ENCODE results near the gene MTMR4.
"Not testable (repeated sequence)": the region's sequence is repeated elsewhere in the genome, so short reads cannot be mapped to it uniquely, and the experiment has no call there.

The MTMR4 gene

DNA sequence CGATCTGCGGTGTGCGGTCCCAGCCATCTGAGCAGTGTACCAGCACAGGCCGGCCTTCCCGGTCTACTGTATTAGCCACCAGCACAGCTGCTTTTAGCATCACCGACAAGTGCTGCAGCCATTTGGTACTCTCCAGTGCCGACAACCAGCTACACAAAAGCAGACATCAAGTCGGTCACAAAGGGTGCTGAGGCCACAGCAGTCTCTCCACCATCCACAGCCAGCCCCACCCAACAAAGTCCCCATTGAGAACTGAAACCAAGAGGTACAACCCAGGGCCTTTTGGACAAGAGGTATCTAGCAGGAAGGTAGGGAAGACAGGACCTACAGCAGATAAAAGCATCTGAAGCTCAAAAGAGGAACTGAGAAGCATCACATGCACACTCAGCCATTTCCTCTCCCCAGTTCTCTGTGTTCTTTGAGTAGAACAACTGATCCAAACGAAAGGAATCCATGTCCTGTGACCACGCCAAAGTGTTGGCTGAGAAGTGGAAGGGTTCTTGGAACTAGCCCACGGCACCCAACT lies 9.5 kb downstream of the MTMR4 start:
- peak; percentile 59 for DNase-seq
- in situ Hi-C loops (cut with MboI; ENCODE audit: low pct_unique_long_range_greater_than_20kb, low sequenced_read_pairs): no loop called here

GRCh38 chr17:58503866-58504265 lies 10.6 kb downstream of the MTMR4 start:
- peak; percentile 19 for DNase-seq
- in situ Hi-C loops (cut with MboI; ENCODE audit: low pct_unique_long_range_greater_than_20kb, low sequenced_read_pairs): no loop called here

DNA sequence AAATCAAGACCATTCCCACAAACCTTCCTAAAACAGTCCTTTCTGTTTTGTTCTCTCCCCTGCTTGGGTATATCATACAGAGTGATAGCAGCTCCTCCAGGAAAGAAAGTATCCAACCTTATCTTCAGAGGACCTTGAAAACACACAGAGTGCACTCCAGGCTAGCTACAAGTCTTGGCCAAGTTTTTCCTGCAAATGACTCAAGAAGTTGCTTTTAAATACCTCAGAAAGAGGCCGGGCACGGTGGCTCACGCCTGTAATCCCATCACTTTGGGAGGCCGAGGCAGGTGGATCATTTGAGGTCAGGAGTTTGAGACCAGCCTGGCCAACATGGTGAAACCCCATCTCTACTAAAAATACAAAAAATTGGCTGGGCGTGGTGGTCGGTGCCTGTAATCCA lies 11.3 kb downstream of the MTMR4 start:
- in situ Hi-C loops (cut with MboI; ENCODE audit: low pct_unique_long_range_greater_than_20kb, low sequenced_read_pairs); DNase-seq: not testable (repeated sequence)

- no peak for DNase-seq
- in situ Hi-C loops (cut with MboI; ENCODE audit: low pct_unique_long_range_greater_than_20kb, low sequenced_read_pairs): no loop called here
These were observed 13.0 kb downstream of the MTMR4 start for GRCh38 chr17:58501451-58501850.

DNA sequence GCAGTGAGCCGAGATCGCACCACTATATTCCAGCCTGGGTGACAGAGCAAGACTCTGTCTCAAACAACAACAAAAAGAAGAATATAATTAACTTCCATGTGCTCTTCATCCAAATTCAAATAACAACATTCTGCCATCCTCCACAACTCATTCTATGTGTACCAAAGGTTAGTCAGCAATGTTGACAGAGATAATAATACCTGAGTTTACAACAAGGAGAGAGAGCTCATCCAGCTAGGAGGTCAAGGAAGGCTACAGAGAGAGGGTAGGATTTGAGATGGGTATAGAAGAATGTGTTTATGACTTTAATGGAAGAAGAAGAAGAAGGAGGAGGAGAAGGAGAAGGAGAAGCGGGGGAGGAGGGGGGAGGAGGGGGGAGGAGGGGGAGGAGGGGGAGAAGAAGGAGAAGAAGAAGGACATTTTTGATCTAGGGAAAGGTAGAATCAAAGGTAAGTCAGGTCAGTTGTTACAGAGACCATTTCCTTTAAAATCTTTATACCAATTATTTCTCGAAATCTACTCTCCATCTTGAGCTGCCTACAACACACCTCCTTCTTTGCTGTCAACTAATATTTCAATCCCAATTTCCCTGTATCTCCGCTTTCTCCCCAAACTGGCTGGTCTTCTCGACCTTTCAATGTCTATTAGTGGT lies 16.1 kb downstream of the MTMR4 start:
- in situ Hi-C loops (cut with MboI; ENCODE audit: low pct_unique_long_range_greater_than_20kb, low sequenced_read_pairs): no loop called here
- no peak for DNase-seq

DNA sequence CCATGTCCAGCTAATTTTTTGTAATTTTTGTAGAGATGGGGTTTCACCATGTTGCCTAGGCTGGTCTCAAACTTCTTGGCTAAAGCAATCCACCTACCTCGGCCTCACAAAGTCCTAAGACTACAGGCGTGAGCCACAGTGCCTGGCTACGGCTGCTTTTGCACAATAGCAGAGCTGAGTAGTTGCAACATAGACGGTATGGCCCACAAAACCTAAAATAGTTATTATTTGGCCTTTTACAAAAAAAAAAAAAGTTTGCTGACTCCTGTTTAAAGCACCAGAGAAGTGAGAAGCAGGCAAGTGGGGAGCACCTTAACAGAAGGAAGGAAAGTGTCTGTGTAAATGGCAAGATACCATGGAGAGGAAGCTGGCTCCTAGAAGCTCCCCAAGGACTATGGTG lies 20.9 kb downstream of the MTMR4 start:
- in situ Hi-C loops (cut with MboI; ENCODE audit: low pct_unique_long_range_greater_than_20kb, low sequenced_read_pairs): no loop called here
- no peak for DNase-seq

DNA sequence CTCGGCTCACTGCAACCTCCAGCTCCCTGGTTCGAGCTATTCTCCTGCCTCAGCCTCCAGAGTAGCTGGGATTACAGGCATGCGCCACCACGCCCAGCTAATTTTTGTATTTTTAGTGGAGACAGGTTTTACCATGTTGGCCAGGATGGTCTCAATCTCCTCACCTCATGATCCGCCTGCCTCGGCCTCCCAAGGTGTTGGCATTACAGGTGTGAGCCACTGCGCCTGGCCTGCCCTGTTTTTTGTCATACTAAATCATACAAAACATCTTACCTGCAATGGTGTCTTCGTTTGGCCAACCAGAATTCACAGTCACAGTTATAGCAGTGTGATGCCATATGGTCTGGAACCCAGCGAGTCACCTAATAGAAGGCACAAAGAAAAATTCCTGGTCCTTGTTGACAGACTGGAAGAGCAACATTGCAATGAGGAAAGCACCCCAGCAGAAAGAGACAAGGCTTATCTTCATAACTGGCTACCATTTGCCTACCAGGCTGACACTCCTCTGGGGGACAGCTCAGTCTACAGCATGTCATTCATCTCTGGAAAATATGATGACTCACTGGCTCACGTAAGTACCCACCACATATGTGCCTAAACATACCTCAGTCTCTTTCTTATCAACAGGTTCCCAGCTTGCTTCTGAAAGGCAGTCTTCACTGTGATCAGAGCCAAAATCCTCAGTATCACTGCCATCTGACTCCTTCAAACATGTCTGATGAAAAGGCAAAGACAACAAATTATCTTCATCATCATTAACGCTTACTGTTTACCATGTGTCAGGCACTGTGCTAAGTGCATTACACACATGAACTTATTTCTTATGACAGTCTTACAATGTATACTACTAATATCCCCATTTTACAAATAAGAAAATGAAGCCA lies 22.0 kb downstream of the MTMR4 start:
- DNase-seq: no peak
- in situ Hi-C loops (cut with MboI; ENCODE audit: low pct_unique_long_range_greater_than_20kb, low sequenced_read_pairs): no loop called here

DNA sequence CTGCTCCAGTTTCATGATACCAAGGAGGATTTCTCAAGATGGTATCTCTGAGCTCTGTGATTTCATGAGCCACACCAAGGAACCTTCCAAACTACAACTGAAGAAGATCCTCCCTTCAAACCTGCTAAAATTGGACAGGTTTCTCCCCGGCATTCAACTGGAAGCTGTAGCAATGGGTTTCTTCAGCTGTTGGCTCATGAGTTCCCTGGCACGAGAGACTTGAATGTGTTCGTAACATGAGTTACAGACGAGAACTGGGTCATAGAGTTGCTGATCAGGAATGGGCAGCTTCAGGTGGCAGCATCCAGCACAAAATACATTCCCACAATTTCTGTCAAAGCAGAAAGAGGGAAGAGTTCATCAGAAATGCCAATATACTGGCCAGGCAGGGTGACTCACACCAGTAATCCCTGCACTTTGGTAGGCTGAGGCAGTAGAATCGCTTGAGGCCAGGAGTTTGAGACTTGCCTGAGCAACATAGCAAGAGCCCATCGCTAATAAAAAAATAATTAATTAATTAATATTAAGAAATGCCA lies 22.9 kb downstream of the MTMR4 start:
- in situ Hi-C loops (cut with MboI; ENCODE audit: low pct_unique_long_range_greater_than_20kb, low sequenced_read_pairs): no loop called here
- DNase-seq: no peak

DNA sequence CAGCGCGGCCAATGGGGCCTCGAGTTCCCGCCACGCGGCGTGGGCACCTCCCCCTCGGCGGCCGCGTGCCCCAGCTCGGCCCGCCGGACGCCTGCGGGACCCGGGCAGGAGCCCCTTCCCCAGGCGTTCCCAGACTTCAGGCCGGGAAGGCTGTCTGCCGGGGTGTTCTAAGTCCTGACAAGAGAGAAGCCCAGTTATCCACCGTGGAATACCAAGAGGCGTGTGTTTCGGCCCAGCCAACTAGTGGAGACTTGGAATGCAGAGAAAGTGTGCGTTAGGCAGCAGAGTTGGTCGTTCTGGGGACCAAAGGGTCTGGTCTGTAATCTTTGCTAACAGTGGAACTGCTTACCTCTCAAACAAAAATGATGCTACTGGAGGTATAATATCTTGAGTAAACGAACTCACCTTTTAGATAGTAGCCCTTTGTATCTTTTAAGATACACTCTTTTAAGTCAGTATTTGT lies 26.0 kb downstream of the MTMR4 start:
- DNase-seq: no peak
- in situ Hi-C loops (cut with MboI; ENCODE audit: low pct_unique_long_range_greater_than_20kb, low sequenced_read_pairs): no loop called here

DNA sequence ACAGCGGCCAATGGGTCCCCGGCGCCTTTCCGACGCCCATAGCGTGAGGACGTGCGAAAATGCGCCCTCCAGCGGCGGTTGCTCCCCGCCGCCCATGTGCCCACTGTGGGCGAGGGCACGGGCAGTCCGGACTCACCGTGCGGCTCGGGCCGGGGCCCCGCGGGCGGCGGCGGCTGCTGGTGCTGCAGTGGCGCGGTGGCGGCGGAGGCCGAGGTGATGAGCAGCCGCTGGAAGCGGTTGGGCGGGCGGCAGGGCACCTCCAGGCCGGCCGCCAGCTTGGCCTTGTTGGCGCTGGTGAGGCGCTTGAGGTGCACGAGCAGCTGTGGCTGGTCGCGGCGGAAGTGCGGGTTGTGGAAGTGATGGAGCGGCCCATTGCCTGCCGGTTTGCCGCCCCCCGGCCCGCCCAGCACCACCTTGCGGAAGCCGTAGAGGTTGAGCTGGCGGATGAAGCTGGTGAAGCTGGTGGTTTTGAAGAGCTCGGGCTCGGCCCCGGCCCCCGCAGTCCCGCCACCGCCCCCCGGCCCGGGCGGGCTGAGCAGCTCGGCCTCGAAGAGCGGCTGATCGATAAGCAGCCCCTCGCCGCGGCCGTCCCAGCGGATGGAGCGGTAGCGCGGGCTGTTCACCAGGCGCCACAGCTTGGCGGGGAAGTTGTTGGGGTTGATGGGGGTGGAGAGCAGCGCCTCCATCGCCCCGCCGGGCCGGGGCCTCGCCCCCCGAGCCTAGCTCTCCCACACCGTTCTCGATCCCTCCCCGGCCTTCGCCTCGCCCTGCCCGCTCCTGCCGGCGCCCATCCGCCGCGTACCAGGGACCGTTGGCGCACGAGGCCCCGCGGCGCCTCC lies 26.6 kb downstream of the MTMR4 start, which contains the start of gene HSF5:
Gene HSF5, minus strand, starts transcription at position 820 of the 839 bp plus-strand sequence. Its CDS starts 134 bp downstream, at position 686.
- no peak for DNase-seq
- in situ Hi-C loops (cut with MboI; ENCODE audit: low pct_unique_long_range_greater_than_20kb, low sequenced_read_pairs): no loop called here

GRCh38 chr17:58484600-58484999 lies 29.8 kb downstream of the MTMR4 start:
- DNase-seq: no peak
- in situ Hi-C loops (cut with MboI; ENCODE audit: low pct_unique_long_range_greater_than_20kb, low sequenced_read_pairs): no loop called here

GRCh38 chr17:58481798-58482197 lies 32.6 kb downstream of the MTMR4 start:
- in situ Hi-C loops (cut with MboI; ENCODE audit: low pct_unique_long_range_greater_than_20kb, low sequenced_read_pairs); DNase-seq: not testable (repeated sequence)

DNA sequence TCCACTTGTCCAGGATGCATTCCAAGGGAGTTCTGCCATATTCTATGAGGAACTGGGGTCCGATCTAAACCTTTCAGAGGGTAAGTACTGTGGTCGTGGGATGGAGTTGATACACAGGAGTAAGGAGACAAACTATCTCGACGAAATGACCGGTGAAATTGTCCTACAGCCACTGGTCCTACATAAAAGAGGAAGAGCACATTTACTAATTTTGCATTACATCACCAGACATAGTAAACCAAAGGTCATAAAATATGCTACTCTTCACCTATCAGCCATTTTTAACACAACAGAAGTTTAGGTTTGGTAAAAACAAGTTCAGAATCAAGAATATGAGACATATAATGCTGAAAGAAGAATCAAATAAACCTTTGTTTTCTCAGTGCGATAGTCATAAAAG lies 34.3 kb downstream of the MTMR4 start:
- in situ Hi-C loops (cut with MboI; ENCODE audit: low pct_unique_long_range_greater_than_20kb, low sequenced_read_pairs): no loop called here
- DNase-seq: no peak

- DNase-seq: no peak
- in situ Hi-C loops (cut with MboI; ENCODE audit: low pct_unique_long_range_greater_than_20kb, low sequenced_read_pairs): no loop called here
These were observed 37.6 kb downstream of the MTMR4 start for GRCh38 chr17:58476812-58477211.

DNA sequence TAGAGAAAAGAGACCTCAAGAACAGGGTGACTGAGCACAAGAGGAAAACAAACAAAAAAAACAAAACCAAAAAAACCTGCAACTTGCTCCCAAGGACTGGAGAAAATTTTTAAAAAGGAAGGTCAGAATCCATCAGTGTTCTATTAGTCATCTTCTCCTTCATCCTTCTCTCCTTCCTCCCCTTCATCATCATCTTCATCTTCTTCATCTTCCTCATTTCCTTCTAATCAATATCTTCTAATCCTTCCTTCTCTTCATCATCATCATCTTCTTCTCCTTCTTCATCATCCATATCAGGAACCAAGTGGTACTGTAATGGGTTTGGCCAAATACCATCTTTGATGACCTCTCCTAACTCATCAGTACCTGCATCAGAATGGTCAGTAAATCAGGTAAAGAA lies 38.5 kb downstream of the MTMR4 start:
- no peak for DNase-seq
- in situ Hi-C loops (cut with MboI; ENCODE audit: low pct_unique_long_range_greater_than_20kb, low sequenced_read_pairs): no loop called here

- in situ Hi-C loops (cut with MboI; ENCODE audit: low pct_unique_long_range_greater_than_20kb, low sequenced_read_pairs): no loop called here
- no peak for DNase-seq
These were observed 44.1 kb downstream of the MTMR4 start for GRCh38 chr17:58470356-58470755.

DNA sequence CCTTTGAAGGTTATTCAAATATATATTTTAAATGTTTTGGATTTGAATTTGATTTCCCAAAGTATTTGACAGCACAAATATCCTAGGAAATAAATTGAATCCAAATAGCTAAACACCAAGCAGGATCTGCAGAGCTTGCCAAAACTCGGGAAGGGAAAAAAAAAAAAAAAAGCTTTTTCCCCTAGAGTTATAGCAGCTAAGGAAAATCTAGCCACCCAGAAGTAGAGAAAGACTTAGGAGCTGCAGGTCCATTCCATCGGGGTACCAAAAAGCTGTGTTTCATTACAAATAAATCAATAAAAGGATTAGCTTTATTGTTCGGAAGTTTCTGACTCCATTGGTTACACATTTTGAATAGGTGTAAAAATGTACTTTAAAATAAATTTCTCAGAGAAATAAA lies 45.5 kb downstream of the MTMR4 start:
- in situ Hi-C loops (cut with MboI; ENCODE audit: low pct_unique_long_range_greater_than_20kb, low sequenced_read_pairs): no loop called here
- DNase-seq: no peak

GRCh38 chr17:58455491-58455890 lies 58.9 kb downstream of the MTMR4 start:
- DNase-seq: no peak
- in situ Hi-C loops (cut with MboI; ENCODE audit: low pct_unique_long_range_greater_than_20kb, low sequenced_read_pairs): no loop called here

DNA sequence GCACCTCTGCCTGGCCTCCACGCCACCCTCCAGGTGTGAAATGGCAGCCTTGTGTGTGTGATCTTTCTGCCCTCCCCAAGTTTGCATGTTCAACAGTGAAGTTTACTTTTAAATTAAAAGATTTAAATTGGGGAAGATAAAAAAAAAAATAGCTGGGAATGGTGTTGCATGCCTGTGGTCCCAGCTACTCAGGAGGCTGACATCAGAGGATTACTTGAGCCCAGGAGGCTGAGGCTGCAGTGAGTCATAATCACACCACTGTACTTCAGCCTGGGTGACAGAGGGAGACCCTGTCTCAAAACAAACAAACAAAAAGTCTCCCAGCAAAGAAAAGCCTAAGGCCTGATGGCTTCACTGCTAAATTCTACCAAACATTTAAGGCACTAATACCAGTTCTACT lies 61.7 kb downstream of the MTMR4 start:
- in situ Hi-C loops (cut with MboI; ENCODE audit: low pct_unique_long_range_greater_than_20kb, low sequenced_read_pairs): no loop called here
- no peak for DNase-seq

Data from KBM-7 (cell line).